Measurements from ENCODE around the gene LMOD3.
A peak's percentile ranks its signal among the peaks of the same experiment; 100 is the strongest.

LMOD3 gene

DNA sequence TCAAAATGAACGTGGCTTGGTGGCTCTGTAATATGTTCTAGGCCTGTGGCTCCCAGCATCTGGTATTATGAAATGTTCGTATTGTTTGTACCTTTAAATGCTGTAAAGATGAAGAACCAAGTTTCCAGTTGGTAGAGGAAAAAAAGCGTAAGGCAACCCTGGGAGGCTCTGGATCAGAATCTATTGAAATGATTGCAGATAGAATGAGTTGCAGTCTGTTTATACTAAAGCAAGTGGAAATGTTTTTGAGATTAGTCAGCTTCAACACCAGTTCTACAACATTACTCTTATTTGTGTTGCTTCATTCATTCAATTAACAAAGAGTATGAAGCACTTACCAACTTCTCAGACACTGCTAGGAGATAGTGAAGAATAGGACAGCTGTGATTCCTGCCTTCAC is 32.4 kb downstream of the LMOD3 start:
- DNase-seq = no peak

DNA sequence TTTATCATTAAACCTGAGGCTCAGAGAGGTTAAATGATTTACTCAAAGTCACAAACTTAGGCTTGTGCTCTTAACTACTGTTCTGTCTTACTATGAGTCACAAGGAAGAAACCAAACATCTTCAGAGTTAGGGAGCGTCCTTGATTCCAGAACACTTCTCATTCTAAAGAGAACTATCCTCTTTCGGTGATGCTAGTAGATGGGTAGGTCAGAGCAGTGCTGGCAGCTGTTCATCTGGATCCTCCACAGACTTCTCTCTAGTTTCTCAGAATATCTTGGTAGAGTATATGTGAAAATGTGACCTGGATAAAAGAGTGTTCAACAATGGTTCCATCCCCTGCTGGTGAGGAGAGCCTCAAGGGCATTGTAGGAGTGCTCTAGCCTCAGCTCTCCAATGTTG is 34.3 kb downstream of the LMOD3 start:
- DNase-seq = no peak

- DNase-seq = no peak
Observed at GRCh38 chr3:69087030-69087791, 35.2 kb downstream of the LMOD3 start.

DNA sequence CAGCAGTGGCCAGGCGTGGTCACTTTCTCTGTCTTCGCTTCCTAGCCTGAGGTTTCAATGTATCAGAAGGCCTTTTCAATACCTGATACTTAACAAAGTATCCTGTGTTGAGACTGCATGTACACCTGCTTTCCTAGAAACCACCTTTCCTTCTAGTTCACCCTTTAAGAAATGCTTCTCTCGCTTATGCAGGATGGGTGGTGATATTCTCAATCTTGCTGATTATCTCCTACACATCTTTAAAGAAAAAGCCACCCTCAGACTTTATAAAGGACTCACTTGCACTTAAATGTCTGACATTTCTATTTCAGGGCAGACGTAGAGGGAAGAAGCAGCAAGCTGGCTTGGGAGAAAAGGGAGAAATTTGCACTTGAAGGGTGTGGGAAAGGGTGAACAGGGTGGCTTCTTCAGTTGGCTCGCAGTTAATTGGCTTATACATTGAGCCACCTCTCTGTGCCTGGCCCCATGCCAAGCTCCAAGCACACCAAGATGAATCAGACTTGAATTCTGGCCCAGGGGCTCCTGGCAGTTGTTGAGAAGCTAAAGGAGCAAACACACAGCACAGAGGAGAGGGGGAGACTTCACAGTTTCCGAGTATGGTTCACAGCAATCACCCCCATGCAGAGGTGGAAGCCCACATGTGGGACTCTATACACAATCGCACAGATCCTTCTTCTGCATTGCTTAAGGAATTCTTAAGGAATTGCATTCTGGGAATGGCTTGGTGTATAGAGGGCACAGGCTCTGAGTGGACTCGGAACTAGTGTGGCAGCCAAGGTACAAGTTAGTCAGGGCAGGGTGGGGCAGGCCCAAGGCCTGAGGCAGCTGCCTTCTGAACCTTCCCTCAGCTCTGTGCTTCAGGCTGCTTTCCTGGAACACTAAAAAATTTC is 36.3 kb downstream of the LMOD3 start:
- DNase-seq = peak; percentile 92

- peak; percentile 54 for DNase-seq
Observed at GRCh38 chr3:69085168-69085832, 37.1 kb downstream of the LMOD3 start.

DNA sequence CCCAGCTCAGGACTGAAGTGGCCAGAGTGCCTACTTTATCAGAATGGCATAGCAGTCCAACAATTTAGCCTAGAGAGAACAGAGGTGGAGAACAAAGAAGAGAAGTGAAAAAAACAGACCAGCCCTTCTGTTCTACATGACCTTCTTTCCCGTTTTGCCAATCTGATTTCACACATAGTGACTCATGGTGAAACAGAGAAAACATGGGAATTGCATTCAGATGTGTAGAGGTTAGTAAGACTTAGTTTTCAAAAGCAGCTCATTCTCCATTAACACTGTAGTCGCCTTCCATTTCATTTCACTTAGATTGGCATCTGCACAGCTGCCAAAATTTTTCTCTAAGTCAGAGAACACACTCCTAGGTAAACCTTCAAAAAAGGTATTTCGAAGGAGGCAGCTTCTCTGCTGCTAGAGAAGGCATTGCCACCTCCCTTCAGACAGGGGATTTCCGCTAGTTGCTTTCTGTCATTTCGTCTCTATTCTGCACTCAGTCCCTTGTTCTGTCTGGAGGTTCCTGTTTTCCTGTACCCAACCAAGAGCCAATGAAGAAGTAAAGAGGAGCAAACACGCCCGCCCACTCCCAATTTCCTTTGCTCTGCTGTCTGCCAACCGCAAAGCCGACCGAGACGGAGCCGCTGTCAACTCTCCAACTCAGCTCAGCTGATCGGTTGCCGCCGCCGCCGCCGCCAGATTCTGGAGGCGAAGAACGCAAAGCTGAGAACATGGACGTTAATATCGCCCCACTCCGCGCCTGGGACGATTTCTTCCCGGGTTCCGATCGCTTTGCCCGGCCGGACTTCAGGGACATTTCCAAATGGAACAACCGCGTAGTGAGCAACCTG is 37.8 kb downstream of the LMOD3 start, which contains the start of gene ARL6IP5:
TSS of gene ARL6IP5 (plus strand) at position 612 of the 842 bp plus-strand sequence. CDS start at position 723, 111 bp downstream.
- peak; percentile 99 for DNase-seq

DNA sequence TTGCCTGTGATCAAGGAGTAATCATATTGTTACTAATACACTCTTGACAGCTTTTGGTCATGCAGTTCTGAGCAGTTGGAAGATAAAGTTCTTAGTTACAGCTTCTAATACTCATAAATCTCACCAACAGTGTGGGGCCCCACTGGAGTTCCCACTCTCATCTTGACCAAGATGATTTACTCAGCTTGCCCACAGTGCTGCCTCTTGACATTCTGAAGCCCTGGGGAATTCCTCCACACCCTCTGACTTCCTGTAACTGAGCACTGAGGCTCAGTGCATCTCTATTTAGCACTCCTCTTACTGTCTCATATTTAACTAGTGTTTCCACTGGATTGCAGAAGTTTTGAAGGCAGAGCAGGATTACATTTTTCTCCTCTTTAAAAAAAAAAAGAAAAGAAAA is 39.6 kb downstream of the LMOD3 start:
- DNase-seq = peak; percentile 58

GRCh38 chr3:69082361-69082760 is 40.0 kb downstream of the LMOD3 start:
- DNase-seq = no peak

DNA sequence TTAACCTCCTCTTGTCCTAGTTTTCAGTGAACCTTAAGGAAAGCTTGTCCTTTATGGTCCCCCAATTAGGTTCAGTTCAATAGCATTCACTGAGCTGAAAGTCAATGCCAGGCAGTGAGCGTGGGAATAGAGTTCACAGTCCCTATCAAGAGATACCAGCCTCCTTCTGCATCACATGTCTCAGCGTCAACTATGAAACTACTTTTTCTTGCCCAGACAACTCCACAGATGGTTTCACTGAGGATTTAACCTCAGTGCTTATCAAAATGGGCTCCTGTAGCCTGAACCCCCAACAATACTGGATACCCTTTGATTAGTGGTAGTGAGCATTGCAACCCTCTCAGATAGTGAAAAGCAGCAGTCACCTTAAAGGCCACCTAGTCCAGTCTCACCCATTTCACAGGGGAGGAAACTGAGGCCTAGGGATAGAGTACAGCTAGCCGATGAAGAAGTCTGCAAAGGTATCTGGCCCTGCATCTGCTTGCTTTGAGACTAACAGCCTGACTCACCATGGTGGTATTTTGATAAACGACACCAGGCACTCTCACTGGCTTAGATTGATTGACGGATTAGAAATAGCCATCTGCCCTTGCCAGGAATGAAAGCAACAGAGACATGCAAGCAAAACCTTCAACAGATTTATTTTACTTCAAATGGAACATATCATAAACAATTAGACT is 40.7 kb downstream of the LMOD3 start:
- peak; percentile 79 for DNase-seq

DNA sequence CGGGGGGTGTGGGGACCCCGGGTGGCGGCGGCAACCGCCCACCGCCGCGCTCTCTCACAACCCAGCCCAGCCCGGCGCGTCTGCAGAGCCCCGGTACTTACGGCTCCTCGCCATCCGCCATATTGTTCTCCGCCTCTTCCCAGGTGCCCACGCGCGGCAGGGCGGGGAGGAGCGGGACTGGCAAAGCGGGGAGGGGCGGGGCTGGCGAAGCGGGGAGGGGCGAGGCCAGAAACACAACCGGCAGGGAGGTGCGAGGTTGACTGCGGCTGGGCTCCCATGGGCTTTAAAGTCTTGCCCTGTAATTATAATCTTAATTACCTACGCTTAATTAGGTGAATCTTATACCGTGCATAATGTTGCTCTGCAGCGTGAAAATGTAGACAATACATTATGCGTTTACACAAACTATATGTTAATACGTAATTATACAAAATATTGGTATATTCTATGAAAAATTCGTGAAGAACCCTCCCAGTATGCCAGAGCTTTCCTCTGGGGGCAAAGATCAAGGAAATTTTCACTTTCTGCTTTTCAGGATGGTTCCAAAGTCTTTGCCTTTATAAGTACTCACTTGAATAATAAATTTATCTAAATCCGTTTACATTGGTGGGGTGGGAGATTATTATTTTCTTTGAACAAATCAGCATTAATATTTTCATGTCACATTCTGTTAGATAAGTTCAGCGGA is 42.0 kb downstream of the LMOD3 start, which contains the start of gene UBA3:
TSS of gene UBA3 (minus strand) at position 133 of the 688 bp plus-strand sequence. CDS start at position 121, 12 bp downstream.
- peak; percentile 97 for DNase-seq

GRCh38 chr3:69079269-69080159 is 42.9 kb downstream of the LMOD3 start:
- DNase-seq = peak; percentile 44

DNA sequence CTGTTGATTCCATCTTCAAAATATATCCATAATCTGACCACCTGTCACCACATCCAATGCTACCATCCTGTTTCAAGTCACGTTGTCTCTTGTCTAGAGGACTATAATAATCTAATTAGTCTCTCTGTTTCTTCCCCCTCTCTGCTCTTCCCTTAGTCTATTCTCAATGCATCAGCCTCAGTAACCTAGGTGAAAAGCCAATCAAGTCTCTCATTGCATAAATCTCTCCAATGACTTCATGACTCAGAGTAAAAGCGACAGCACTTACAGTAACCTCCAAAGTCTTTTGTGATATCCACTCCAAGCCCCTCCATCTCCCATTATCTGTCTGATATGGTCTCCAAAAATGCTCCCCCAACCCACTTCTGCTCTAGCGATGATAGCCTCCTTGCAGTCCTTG is 49.5 kb downstream of the LMOD3 start:
- no peak for DNase-seq

- DNase-seq = no peak
Observed at GRCh38 chr3:69066121-69066520, 56.3 kb downstream of the LMOD3 start.

GRCh38 chr3:69065318-69065964 is 57.0 kb downstream of the LMOD3 start:
- DNase-seq = no peak

- DNase-seq = no peak
Observed at GRCh38 chr3:69063636-69064035, 58.8 kb downstream of the LMOD3 start.

DNA sequence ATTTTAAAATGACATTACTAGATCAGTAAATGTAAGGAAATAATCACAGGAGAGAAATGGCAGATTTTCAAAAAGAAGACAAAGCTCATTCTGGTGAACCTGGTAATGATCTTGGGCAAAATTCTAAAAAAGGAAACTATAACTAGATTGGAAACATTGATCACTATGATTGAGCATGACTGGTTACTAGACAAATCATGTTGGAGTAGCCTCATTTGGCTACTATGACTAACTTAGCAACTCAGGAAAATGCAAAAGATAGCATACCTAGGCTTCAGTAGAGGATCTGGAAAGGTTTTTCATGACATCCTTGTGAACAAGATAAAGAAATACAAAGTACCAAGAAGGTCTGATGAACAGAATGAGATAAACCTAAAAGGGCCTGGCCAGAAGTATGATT is 62.7 kb downstream of the LMOD3 start:
- DNase-seq = no peak

GRCh38 chr3:69058947-69059224 is 63.5 kb downstream of the LMOD3 start:
- no peak for DNase-seq

DNA sequence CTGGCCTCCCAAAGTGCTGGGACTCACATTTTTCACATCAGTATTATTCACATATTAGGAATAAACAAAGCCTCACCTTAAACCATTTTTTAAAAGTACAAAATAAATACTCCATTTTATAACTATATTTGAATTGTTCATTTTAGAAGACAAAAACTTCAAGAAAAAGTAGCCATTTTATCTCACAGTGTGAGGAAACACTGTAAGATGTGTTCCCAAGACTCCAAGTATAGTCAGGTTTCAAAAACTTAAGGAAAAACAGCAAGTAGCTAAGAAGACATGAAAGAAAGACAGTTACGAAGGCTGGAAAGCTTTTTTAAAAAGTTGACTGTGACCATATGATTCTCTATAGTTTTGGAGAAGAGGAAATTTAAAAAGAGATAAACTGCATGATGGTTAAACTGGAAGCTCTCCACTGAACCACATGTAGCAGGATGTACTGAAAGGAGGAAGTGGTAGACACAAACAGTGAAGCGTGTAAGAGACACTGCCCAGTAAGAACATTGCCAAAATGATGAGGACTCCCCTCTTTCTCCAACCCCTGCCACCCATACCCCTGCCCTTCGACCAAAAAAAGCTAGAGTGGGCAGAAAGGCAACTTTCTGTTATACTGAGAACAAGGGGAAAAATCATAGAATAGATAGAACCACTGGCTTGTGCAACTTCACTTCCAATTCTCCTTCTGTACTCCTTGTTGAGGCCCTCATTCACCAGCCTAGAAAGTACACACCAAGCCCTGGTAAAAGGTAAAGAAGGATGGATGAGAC is 64.0 kb downstream of the LMOD3 start:
- peak; percentile 85 for DNase-seq

All from hematopoietic multipotent progenitor cell treated with erythropoietin and hydrocortisone succinate and interleukin-3 and kit ligand, for 4 days (in vitro differentiated cells).